ENCODE data around the gene PRDX2. TPM values are rescaled to one million over a fixed set of nuclear protein-coding genes. Genes with fewer than 3 reads are reported as not detected.

The PRDX2 gene
- total RNA-seq, 4 donors from 2014 or later = 178 to 303 (median 227) TPM

- Histone ChIP-seq H3K9me3 (no peaks in the 10 kb centered on the region), H3K27ac (peak overlapping the region in 3 of 4 donors; percentile 8 to 100 (median 98)), H3K4me1 (peaks cover 0 to 51% (median 10%) of the 10 kb centered on the region in 3 donors), H3K4me3 (no peak overlapping the region), H3K27me3 (no peaks in the 10 kb centered on the region), H3K36me3 (peaks cover 0 to 33% of the 10 kb centered on the region in 2 donors)
- TF ChIP-seq POLR2AphosphoS5 (IDR thresholded peaks at IDR 0.05) (no peak), POLR2A (IDR thresholded peaks at IDR 0.05) (no peak), CTCF (IDR thresholded peaks at IDR 0.05) (no peak), EP300 (IDR thresholded peaks at IDR 0.05) (no peak)
- 84 to 91% methylated on average over 5 to 9 of the region's 9 CpGs for WGBS, 2 donors (ENCODE audit: low coverage in 1 of 2)
- ATAC-seq = no peak
These were observed 6.6 kb downstream of the PRDX2 start for GRCh38 chr19:12794971-12795381.

GRCh38 chr19:12794196-12794941 is 7.2 kb downstream of the PRDX2 start:
- WGBS, 2 donors (ENCODE audit: low coverage in 1 of 2) = 68 to 79% methylated on average over 2 to 4 of the region's 7 CpGs

GRCh38 chr19:12793290-12794195 is 8.1 kb downstream of the PRDX2 start:
- ATAC-seq = peak; percentile 46
- TF ChIP-seq POLR2AphosphoS5 (IDR thresholded peaks at IDR 0.05) = peak; percentile 95
- peak in 3 of 4 experiments; percentile 20 to 41 (median 39) for TF ChIP-seq CTCF (IDR thresholded peaks at IDR 0.05)
- peak; percentile 65 to 86 for TF ChIP-seq POLR2A (IDR thresholded peaks at IDR 0.05)
- no peak for TF ChIP-seq EP300 (IDR thresholded peaks at IDR 0.05)
- no peaks in the 10 kb centered on the region for H3K27me3 ChIP-seq
- 0% methylated on average over 2 to 6 of the region's 81 CpGs for WGBS, 2 donors (ENCODE audit: low coverage in 1 of 2)
- H3K4me3 ChIP-seq = peak overlapping the region; percentile 60 to 97
- H3K4me1 ChIP-seq = peaks cover 0 to 56% (median 15%) of the 10 kb centered on the region in 3 donors
- peaks cover 0 to 18% of the 10 kb centered on the region in 2 donors for H3K36me3 ChIP-seq
- H3K9me3 ChIP-seq = no peaks in the 10 kb centered on the region
- H3K27ac ChIP-seq = peak overlapping the region; percentile 89 to 100 (median 98)

More at GRCh38 chr19:12794196-12794941, 7.2 kb downstream of the PRDX2 start:
- H3K9me3 ChIP-seq = no peaks in the 10 kb centered on the region
- H3K27me3 ChIP-seq = no peaks in the 10 kb centered on the region
- no peak for TF ChIP-seq EP300 (IDR thresholded peaks at IDR 0.05)
- peak in 1 of 4 experiments; percentile 1 for TF ChIP-seq CTCF (IDR thresholded peaks at IDR 0.05)
- peak; percentile 9 for TF ChIP-seq POLR2AphosphoS5 (IDR thresholded peaks at IDR 0.05)
- TF ChIP-seq POLR2A (IDR thresholded peaks at IDR 0.05) = no peak
- H3K27ac ChIP-seq = peak overlapping the region; percentile 89 to 100 (median 98)
- ATAC-seq = no peak
- H3K4me1 ChIP-seq = peaks cover 0 to 48% (median 9%) of the 10 kb centered on the region in 3 donors
- peak overlapping the region; percentile 60 to 97 for H3K4me3 ChIP-seq
- peaks cover 0 to 27% of the 10 kb centered on the region in 2 donors for H3K36me3 ChIP-seq

GRCh38 chr19:12792853-12793289 is 8.7 kb downstream of the PRDX2 start:
- Histone ChIP-seq H3K9me3 (no peaks in the 10 kb centered on the region), H3K4me1 (peaks cover 0 to 63% (median 22%) of the 10 kb centered on the region in 3 donors), H3K27me3 (no peaks in the 10 kb centered on the region), H3K36me3 (peaks cover 0 to 12% of the 10 kb centered on the region in 2 donors), H3K27ac (peak overlapping the region; percentile 89 to 100 (median 98)), H3K4me3 (peak overlapping the region; percentile 60 to 97)
- TF ChIP-seq POLR2AphosphoS5 (IDR thresholded peaks at IDR 0.05) (no peak), POLR2A (IDR thresholded peaks at IDR 0.05) (no peak), EP300 (IDR thresholded peaks at IDR 0.05) (no peak), CTCF (IDR thresholded peaks at IDR 0.05) (no peak)
- WGBS, 2 donors (ENCODE audit: low coverage in 1 of 2) = 0 to 2% methylated on average over 5 to 10 of the region's 22 CpGs
- no peak for ATAC-seq
